ENCODE data around the gene TMEM123.

- TF ChIP-seq EP300 (IDR thresholded peaks at IDR 0.05; ENCODE audit: borderline replicate concordance), result no peak
- TF ChIP-seq REST (IDR thresholded peaks at IDR 0.05; ENCODE audit: low read depth), result no peak
- peak; percentile 71; the same call in 1 of the 2 replicates for TF ChIP-seq MAX (IDR thresholded peaks at IDR 0.05)
- no peak for TF ChIP-seq TCF12 (IDR thresholded peaks at IDR 0.05; ENCODE audit: low read depth)
- no peak for TF ChIP-seq RAD21 (IDR thresholded peaks at IDR 0.05; ENCODE audit: low read depth)
- TF ChIP-seq TEAD4 (IDR thresholded peaks at IDR 0.05), result no peak
- no peak for TF ChIP-seq CREB1 (IDR thresholded peaks at IDR 0.05; ENCODE audit: low read depth)
- TF ChIP-seq ZBTB7A (IDR thresholded peaks at IDR 0.05; ENCODE audit: low read depth), result no peak; the same call in none of the 2 replicates
- peak; percentile 49; the same call in 1 of the 2 replicates for TF ChIP-seq TAF1 (IDR thresholded peaks at IDR 0.05; ENCODE audit: low read depth)
Measured at GRCh38 chr11:102452461-102453301, at the start of gene TMEM123.

All from Ishikawa (cell line).